NCI-H82 (cell line): ENCODE measurements around the gene RILP.
"Not testable (repeated sequence)": the region's sequence is repeated elsewhere in the genome, so short reads cannot be mapped to it uniquely, and the experiment has no call there.

ENCODE experiments used
- DNase-seq: peaks from one replicate; lab custom pipeline; 2025; lab: John Stamatoyannopoulos, UW

The RILP gene

GRCh38 chr17:1649844-1650501 is at the start of gene RILP:
TSS of gene RILP (minus strand) at chr17:1649866. CDS start at chr17:1649804, 62 bp downstream.
- peak; percentile 74 for DNase-seq

GRCh38 chr17:1697681-1698080 is 48.0 kb upstream of the RILP start:
- no peak for DNase-seq

- DNase-seq: no peak
These were observed 45.7 kb upstream of the RILP start for GRCh38 chr17:1695365-1695764.

- no peak for DNase-seq
These were observed 43.7 kb upstream of the RILP start for GRCh38 chr17:1693339-1693738.

- no peak for DNase-seq
These were observed 41.0 kb upstream of the RILP start for GRCh38 chr17:1690544-1691221.

- peak; percentile 24 for DNase-seq
These were observed 38.7 kb upstream of the RILP start for GRCh38 chr17:1688405-1688804.

GRCh38 chr17:1686086-1686485 is 36.4 kb upstream of the RILP start:
- no peak for DNase-seq

GRCh38 chr17:1684378-1685189 is 34.9 kb upstream of the RILP start, which contains the start of gene PRPF8:
TSS of gene PRPF8 (minus strand) at chr17:1684867. CDS start at chr17:1684571, 296 bp downstream.
- peak; percentile 100 for DNase-seq

- DNase-seq: peak; percentile 40
These were observed 33.8 kb upstream of the RILP start for GRCh38 chr17:1683459-1683858.

GRCh38 chr17:1676401-1676800 is 26.7 kb upstream of the RILP start:
- no peak for DNase-seq

- DNase-seq: no peak
These were observed 23.5 kb upstream of the RILP start for GRCh38 chr17:1673041-1673785.

GRCh38 chr17:1663934-1664333 is 14.3 kb upstream of the RILP start:
- DNase-seq: not testable (repeated sequence)

- DNase-seq: no peak
These were observed 11.4 kb upstream of the RILP start for GRCh38 chr17:1661045-1661444.

- DNase-seq: no peak
These were observed 8.4 kb upstream of the RILP start for GRCh38 chr17:1658100-1658499.

- DNase-seq: no peak
These were observed 4.1 kb upstream of the RILP start for GRCh38 chr17:1653735-1654134.

- not testable (repeated sequence) for DNase-seq
These were observed 3.1 kb upstream of the RILP start for GRCh38 chr17:1652794-1653193.

GRCh38 chr17:1651559-1651844 is 1.8 kb upstream of the RILP start:
- no peak for DNase-seq

- no peak for DNase-seq
These were observed 1.3 kb upstream of the RILP start for GRCh38 chr17:1650731-1651558.

GRCh38 chr17:1648963-1649843 is 463 bp downstream of the RILP start:
- DNase-seq: peak; percentile 97
